PC-3 (cell line): ENCODE results near the gene CLDN19. TPM values are rescaled to one million over a fixed set of nuclear protein-coding genes. Genes with fewer than 3 reads are reported as not detected.
A peak's percentile ranks its signal among the peaks of the same experiment; 100 is the strongest.

ENCODE experiments used
- ATAC-seq: fragments of 200-7000 bp; cut with Tn5 transposase; 2 replicates; pipeline ENCODE4 v1.9.1; 2020; ENCODE audit warnings: mild to moderate bottlenecking, moderate library complexity
- BruUV-seq: library from RNA; stranded (reverse); fragments of 400-500 nt; replicated peaks from 2 replicates; lab custom pipeline; 2021; lab: Mats Ljungman, UMichigan
- CTCF ChIA-PET: fragments of 300-600 bp; sonication (Branson Sonifier 250); formaldehyde crosslinking; loops from one replicate; lab custom pipeline; 2022; ENCODE audit warnings: antibody characterized with exemption; lab: Charles Lee
- POLR2A ChIA-PET: fragments of 300-600 bp; sonication (Branson Sonifier 250); formaldehyde crosslinking; loops from one replicate; lab custom pipeline; 2022; ENCODE audit warnings: antibody characterized with exemption; ENCODE audit not compliant: unreplicated experiment; lab: Charles Lee
- DNase-seq: peaks from one replicate; pipeline ENCODE4 v3.0.0-alpha.2; 2015
- H2AFZ ChIP-seq: fragments of 300-600 bp; sonication (generic); 2 replicates; pipeline ENCODE4 v1.6.0; 2016; ENCODE audit warnings: antibody characterized with exemption, low read length
- H3F3A ChIP-seq: fragments of 300-600 bp; sonication (generic); one replicate; pipeline ENCODE4 v1.6.0; 2017; ENCODE audit warnings: antibody characterized with exemption, low read length, control low read depth, mild to moderate bottlenecking; ENCODE audit not compliant: unreplicated experiment
- H3K27ac ChIP-seq: fragments of 300-600 bp; sonication (generic); 2 replicates; pipeline ENCODE4 v1.5.1; 2016; ENCODE audit warnings: mild to moderate bottlenecking, low read length
- H3K27me3 ChIP-seq: fragments of 300-600 bp; sonication (generic); 2 replicates; pipeline ENCODE4 v1.6.1; 2016; ENCODE audit warnings: low read length, mixed read lengths
- H3K36me3 ChIP-seq: fragments of 300-600 bp; sonication (generic); 2 replicates; pipeline ENCODE4 v1.6.1; 2016; ENCODE audit warnings: low read depth, mixed run types, low read length, mixed read lengths
- H3K4me1 ChIP-seq: fragments of 300-600 bp; sonication (generic); 2 replicates; pipeline ENCODE4 v1.5.1; 2016; ENCODE audit warnings: low read length; ENCODE audit not compliant: insufficient read depth
- H3K4me2 ChIP-seq: fragments of 300-600 bp; sonication (generic); 2 replicates; pipeline ENCODE4 v1.6.0; 2016; ENCODE audit warnings: low read length
- H3K4me3 ChIP-seq: fragments of 300-600 bp; sonication (generic); 2 replicates; pipeline ENCODE4 v1.5.1; 2016; ENCODE audit warnings: mild to moderate bottlenecking, low read length, mixed read lengths
- H3K79me2 ChIP-seq: fragments of 300-600 bp; sonication (generic); 2 replicates; pipeline ENCODE4 v1.6.1; 2017; ENCODE audit warnings: low read length, mixed read lengths
- H3K9ac ChIP-seq: fragments of 300-600 bp; sonication (generic); 2 replicates; pipeline ENCODE4 v1.6.0; 2016; ENCODE audit warnings: mild to moderate bottlenecking, low read length
- H3K9me2 ChIP-seq: fragments of 300-600 bp; sonication (generic); replicated peaks from 2 replicates; pipeline ENCODE4 v1.6.1; 2016; ENCODE audit warnings: mixed run types, low read length, mixed read lengths
- H3K9me3 ChIP-seq: fragments of 300-600 bp; sonication (generic); 2 replicates; pipeline ENCODE4 v1.6.1; 2016; ENCODE audit warnings: low read length, mixed read lengths
- H4K20me1 ChIP-seq: fragments of 300-600 bp; sonication (generic); 2 replicates; pipeline ENCODE4 v1.6.1; 2016; ENCODE audit warnings: low read length, mixed read lengths
- EZH2 ChIP-seq: fragments of 300-600 bp; sonication (generic); IDR thresholded peaks from one replicate; pipeline ENCODE4 v1.6.1; 2017; ENCODE audit warnings: antibody characterized with exemption, mild to moderate bottlenecking, low read length; ENCODE audit not compliant: unreplicated experiment
- EZH2phosphoT487 ChIP-seq: fragments of 300-600 bp; sonication (generic); IDR thresholded peaks from 2 replicates; pipeline ENCODE4 v1.6.1; 2018; ENCODE audit warnings: mild to moderate bottlenecking, antibody characterized with exemption, low read length, borderline replicate concordance
- intact Hi-C: fragments of 100-400 bp; cut with micrococcal nuclease; formaldehyde crosslinking; loops from 2 replicates; pipeline ENCODE4 v1.9.0; 2023
- total RNA-seq: library from RNA; depleted of rRNA; stranded (reverse); fragments of >200 nt; gene quantifications from 2 replicates; pipeline ENCODE4 v1.2.3, GENCODE V29; 2014
- TF ChIP-seq, protein P1 (sequence below): fragments of 300-600 bp; sonication (generic); conservative IDR thresholded peaks from 2 replicates; pipeline ENCODE4 v1.5.1; 2017; ENCODE audit warnings: antibody characterized with exemption, low read depth, mild to moderate bottlenecking, low read length

The CLDN19 gene
- total RNA-seq, 1 experiment from 2014 or later = not detected

DNA sequence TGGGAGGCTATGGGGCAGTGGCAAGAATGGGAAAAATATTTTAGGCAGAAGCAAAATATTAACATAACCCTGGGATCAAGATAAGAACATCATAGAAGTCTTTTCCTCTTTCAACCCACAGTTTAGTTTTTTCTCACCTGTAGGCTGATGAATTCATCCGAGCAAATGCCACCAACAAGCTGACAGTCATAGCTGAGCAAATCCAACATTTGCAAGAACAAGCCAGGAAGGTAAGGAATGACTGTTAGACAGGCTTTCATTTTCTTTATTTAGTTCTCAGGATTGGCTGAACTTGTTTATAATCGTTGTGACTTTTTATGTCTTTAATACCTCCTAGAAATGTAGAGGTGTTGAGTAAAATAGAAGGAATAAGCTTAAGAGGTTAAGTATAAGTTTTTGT is 33.4 kb upstream of the CLDN19 start:
- POLR2A ChIA-PET = interaction anchor here (0.6 kb wide), 1 partner anchor 235 kb away, joined by 8 read pairs; no protein-coding TSS in a partner anchor
- Histone ChIP-seq H3K4me2 (no peak overlapping the region), H3K4me3 (no peak overlapping the region), H3K4me1 (peaks cover 3% of the 10 kb centered on the region), H3K27me3 (no peaks in the 10 kb centered on the region), H3K9ac (no peak overlapping the region), H3K36me3 (peaks cover 29% of the 10 kb centered on the region), H3K27ac (no peak overlapping the region), H3K79me2 (peaks cover 44% of the 10 kb centered on the region), H3K9me2 (no peaks in the 10 kb centered on the region), H4K20me1 (no peaks in the 10 kb centered on the region), H2AFZ (no peak overlapping the region), H3F3A (no peaks in the 10 kb centered on the region), H3K9me3 (no peaks in the 10 kb centered on the region)
- ATAC-seq (no peak), DNase-seq (no peak)
- CTCF ChIA-PET = no interaction called here
- intact Hi-C loops = no loop called here
- BruUV-seq = no TSS peak
- no peak for TF ChIP-seq EZH2
- TF ChIP-seq EZH2phosphoT487 = no peak
- TF ChIP-seq, protein P1, sequence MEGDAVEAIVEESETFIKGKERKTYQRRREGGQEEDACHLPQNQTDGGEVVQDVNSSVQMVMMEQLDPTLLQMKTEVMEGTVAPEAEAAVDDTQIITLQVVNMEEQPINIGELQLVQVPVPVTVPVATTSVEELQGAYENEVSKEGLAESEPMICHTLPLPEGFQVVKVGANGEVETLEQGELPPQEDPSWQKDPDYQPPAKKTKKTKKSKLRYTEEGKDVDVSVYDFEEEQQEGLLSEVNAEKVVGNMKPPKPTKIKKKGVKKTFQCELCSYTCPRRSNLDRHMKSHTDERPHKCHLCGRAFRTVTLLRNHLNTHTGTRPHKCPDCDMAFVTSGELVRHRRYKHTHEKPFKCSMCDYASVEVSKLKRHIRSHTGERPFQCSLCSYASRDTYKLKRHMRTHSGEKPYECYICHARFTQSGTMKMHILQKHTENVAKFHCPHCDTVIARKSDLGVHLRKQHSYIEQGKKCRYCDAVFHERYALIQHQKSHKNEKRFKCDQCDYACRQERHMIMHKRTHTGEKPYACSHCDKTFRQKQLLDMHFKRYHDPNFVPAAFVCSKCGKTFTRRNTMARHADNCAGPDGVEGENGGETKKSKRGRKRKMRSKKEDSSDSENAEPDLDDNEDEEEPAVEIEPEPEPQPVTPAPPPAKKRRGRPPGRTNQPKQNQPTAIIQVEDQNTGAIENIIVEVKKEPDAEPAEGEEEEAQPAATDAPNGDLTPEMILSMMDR = no peak

DNA sequence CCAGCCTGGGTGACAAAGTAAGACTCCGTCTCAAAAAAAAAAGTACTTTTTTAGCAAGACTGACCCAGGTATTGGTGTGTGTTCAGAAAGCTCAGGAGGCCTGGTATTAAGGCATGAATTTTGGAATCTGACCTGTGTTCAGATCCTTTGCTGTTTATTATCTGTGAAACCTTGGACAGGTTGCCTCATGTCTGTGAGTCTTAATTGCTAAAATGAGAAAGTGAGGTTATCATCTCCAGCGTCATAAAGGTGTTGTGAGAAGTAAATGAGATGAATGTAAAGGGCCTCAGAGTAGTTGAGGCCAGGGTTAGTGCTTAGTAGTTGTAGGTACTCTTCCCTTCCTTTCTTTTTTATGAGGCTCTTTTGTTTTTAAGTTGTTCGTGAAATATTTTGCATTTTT is 29.8 kb upstream of the CLDN19 start:
- TF ChIP-seq EZH2phosphoT487 = no peak
- TF ChIP-seq, protein P1 = no peak
- no peaks in the 10 kb centered on the region for H3K9me2 ChIP-seq
- no peak overlapping the region for H3K9ac ChIP-seq
- peaks cover 75% of the 10 kb centered on the region for H3K79me2 ChIP-seq
- H2AFZ ChIP-seq = no peak overlapping the region
- no TSS peak for BruUV-seq
- no peaks in the 10 kb centered on the region for H3K27me3 ChIP-seq
- peaks cover 1% of the 10 kb centered on the region; the same call in 1 of the 2 replicates for H4K20me1 ChIP-seq
- ATAC-seq (no peak), DNase-seq (no peak)
- no peaks in the 10 kb centered on the region for H3K9me3 ChIP-seq
- no peaks in the 10 kb centered on the region for H3F3A ChIP-seq
- peaks cover 8% of the 10 kb centered on the region; the same call in 1 of the 2 replicates for H3K36me3 ChIP-seq
- intact Hi-C loops = loop anchor here (5.0 to 10.0 kb wide), 3 partner anchors 47 to 435 kb away; partner anchors contain the start of genes ERMAP, FOXJ3 and SVBP
- CTCF ChIA-PET = no interaction called here
- POLR2A ChIA-PET = no interaction called here
- peaks cover 21% of the 10 kb centered on the region for H3K4me1 ChIP-seq
- H3K4me2 ChIP-seq = no peak overlapping the region
- H3K27ac ChIP-seq = no peak overlapping the region
- H3K4me3 ChIP-seq = no peak overlapping the region

DNA sequence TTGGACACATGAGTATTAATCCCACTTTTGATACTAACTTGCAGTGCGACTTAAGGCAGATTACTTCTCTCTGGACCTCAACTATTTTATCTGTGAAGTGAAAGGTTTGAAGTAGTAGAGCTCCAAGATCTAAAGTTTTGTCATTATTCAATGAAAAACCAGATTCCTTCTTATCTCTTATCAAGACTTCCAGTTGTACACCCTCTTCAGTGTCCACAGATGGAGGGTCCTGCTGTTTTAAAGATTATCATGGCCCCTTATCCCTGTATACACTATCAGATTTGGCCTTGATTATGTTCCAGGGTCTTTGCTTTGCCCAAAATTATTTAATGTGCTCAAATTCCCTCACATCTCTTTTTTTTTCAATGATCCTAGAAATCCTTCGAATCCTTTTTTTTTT is 28.1 kb upstream of the CLDN19 start:
- intact Hi-C loops = loop anchor here (5.0 to 10.0 kb wide), 3 partner anchors 49 to 433 kb away; partner anchors contain the start of genes ERMAP, FOXJ3 and SVBP

More for the DNA sequence above, 28.1 kb upstream of the CLDN19 start:
- no peak for ATAC-seq
- Histone ChIP-seq H3K4me3 (peak overlapping the region; percentile 89), H3F3A (no peaks in the 10 kb centered on the region), H3K79me2 (peaks cover 79% of the 10 kb centered on the region), H3K27me3 (no peaks in the 10 kb centered on the region), H3K4me2 (peak overlapping the region; percentile 93), H3K36me3 (peaks cover 3% of the 10 kb centered on the region; the same call in 1 of the 2 replicates), H3K27ac (no peak overlapping the region), H4K20me1 (peaks cover 6% of the 10 kb centered on the region; the same call in 1 of the 2 replicates), H3K9me3 (no peaks in the 10 kb centered on the region), H3K4me1 (peaks cover 22% of the 10 kb centered on the region), H3K9me2 (no peaks in the 10 kb centered on the region), H3K9ac (peak overlapping the region; percentile 93), H2AFZ (no peak overlapping the region)
- no peak for TF ChIP-seq EZH2phosphoT487
- no peak for TF ChIP-seq EZH2
- BruUV-seq = TSS peak; percentile 55
- ChIA-PET POLR2A (interaction anchor here (0.6 kb wide), 1 partner anchor 1093 kb away, joined by 3 read pairs; no protein-coding TSS in a partner anchor), CTCF (no interaction called here)
- no peak for DNase-seq
